HEK293 (cell line): ENCODE results near the gene DAAM1.

ENCODE experiments used
- CTCF ChIP-seq: fragments of 450-650 bp; formaldehyde crosslinking; IDR thresholded peaks from 2 replicates; pipeline ENCODE4 v1.5.1; 2016; ENCODE audit warnings: missing biosample characterization, missing genetic modification characterization
- REST ChIP-seq: fragments of 450-650 bp; formaldehyde crosslinking; IDR thresholded peaks from 2 replicates; pipeline ENCODE4 v1.5.1; 2016; ENCODE audit warnings: missing biosample characterization, missing genetic modification characterization
- SETDB1 ChIP-seq: IDR thresholded peaks from one replicate; pipeline ENCODE4 v1.6.1; 2017; ENCODE audit warnings: mild to moderate bottlenecking, low read length, moderate library complexity, mixed read lengths; ENCODE audit not compliant: insufficient read length
- ZBTB48 ChIP-seq: fragments of 450-650 bp; formaldehyde crosslinking; IDR thresholded peaks from 2 replicates; pipeline ENCODE4 v1.5.1; 2016; ENCODE audit warnings: missing biosample characterization, missing genetic modification characterization
- ZNF629 ChIP-seq: fragments of 450-650 bp; formaldehyde crosslinking; IDR thresholded peaks from 2 replicates; pipeline ENCODE4 v1.5.1; 2017; ENCODE audit warnings: missing biosample characterization, missing genetic modification characterization

GRCh38 chr14:59321626-59321949 is 133.1 kb downstream of the DAAM1 start:
- TF ChIP-seq CTCF (no peak), ZNF629 (tag by site-specific recombination) (no peak), REST (tag by site-specific recombination) (no peak), SETDB1 (no peak), ZBTB48 (tag by site-specific recombination) (no peak)
